Measurements from ENCODE around the gene SELL.

DNA sequence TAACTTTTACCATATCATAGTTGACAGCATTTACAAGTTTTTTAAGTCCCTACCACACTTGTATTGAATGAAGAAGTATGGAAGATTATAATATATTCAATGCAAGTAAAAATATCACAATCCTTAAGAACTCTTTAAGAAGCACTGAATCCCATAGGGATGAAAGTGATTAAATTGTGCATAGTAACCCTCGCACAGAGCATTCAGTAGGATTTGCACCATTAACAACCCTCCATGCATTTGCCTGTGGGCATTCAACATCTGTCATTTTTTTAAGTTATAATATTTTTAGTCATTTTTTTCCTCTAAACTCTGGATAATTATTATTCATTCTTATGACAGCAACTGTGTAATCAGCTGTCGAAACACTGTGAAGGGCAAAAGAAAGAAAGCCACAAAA, 12.3 kb upstream of the SELL start:
- no peak for TF ChIP-seq YY1 (IDR thresholded peaks at IDR 0.05; ENCODE audit: insufficient read depth, insufficient read length)
- TF ChIP-seq SUZ12 (IDR thresholded peaks at IDR 0.05; ENCODE audit: extremely low read depth, insufficient read depth, insufficient read length): no peak
- no peak for TF ChIP-seq ZNF274 (IDR thresholded peaks at IDR 0.05; ENCODE audit: low read depth, low read length)

Measured in NT2/D1 (cell line).